ENCODE results near the gene FGF22. TPM values are rescaled to one million over a fixed set of nuclear protein-coding genes. Genes with fewer than 3 reads are reported as not detected.

The FGF22 gene
- total and polyA plus RNA-seq, 10 of the 15 experiments (the other 5 are each of a cell fraction or from before 2014, with no cell fraction given): 0.05 TPM; not detected in 9

GRCh38 chr19:652467-653389 is 13.0 kb downstream of the FGF22 start (continued):
- TF ChIP-seq E4F1 (IDR thresholded peaks at IDR 0.05; ENCODE audit: borderline replicate concordance, partially characterized antibody): no peak

- intact Hi-C loops (cut with micrococcal nuclease; ENCODE audit: unreplicated experiment) (no loop called here), in situ Hi-C loops (cut with MboI) (no loop called here)
- TF ChIP-seq NBN (IDR thresholded peaks at IDR 0.05) (no peak), NFYB (IDR thresholded peaks at IDR 0.05; ENCODE audit: insufficient read depth, low read depth, low read length) (no peak), POLR2A (IDR thresholded peaks at IDR 0.05; ENCODE audit: low read depth, low read length) (peak; percentile 32; the same call in 1 of the 2 replicates), NFYA (IDR thresholded peaks at IDR 0.05; ENCODE audit: borderline replicate concordance, low read depth, low read length) (no peak)
- Histone ChIP-seq H3K9me3 (replicated peaks; ENCODE audit: control insufficient read depth, insufficient read depth, low read length) (no peaks in the 10 kb centered on the region), H3K4me3 (no peak overlapping the region), H3K79me2 (ENCODE audit: control insufficient read depth, insufficient read depth, low read length) (peaks cover 54% of the 10 kb centered on the region), H3K4me2 (ENCODE audit: control insufficient read depth, insufficient read depth) (no peak overlapping the region), H4K20me1 (ENCODE audit: control insufficient read depth, insufficient read depth) (peaks cover 8% of the 10 kb centered on the region), H3K36me3 (ENCODE audit: control insufficient read depth in 2 of 2, insufficient read depth in 2 of 2, low read length in 1 of 2) (peaks cover 14 to 54% of the 10 kb centered on the region in 2 experiments), H3K9ac (ENCODE audit: control insufficient read depth, insufficient read depth, low read length) (no peak overlapping the region), H3K4me1 (ENCODE audit: control insufficient read depth, insufficient read depth, low read length) (no peaks in the 10 kb centered on the region), H3K27me3 (replicated peaks in 1 of 2; ENCODE audit: control insufficient read depth in 2 of 2, insufficient read depth in 2 of 2, low read length in 1 of 2) (no peaks in the 10 kb centered on the region), H2AFZ (ENCODE audit: control insufficient read depth, low read depth, low read length) (no peak overlapping the region), H3K27ac (ENCODE audit: control insufficient read depth, insufficient read depth) (no peak overlapping the region)
- DNase-seq (ENCODE audit: low read depth, low spot score): no peak
- ChIA-PET CTCF (no interaction called here), RAD21 (ENCODE audit: unreplicated experiment) (no interaction called here), SMC1A (ENCODE audit: uncharacterized antibody, unreplicated experiment) (no interaction called here), POLR2A (no interaction called here)
- no peak for FAIRE-seq
- no TSS peak for BruUV-seq (replicated peaks)
- 96% methylated on average over 17 of the region's 17 CpGs for WGBS (ENCODE audit: insufficient coverage, insufficient replicate concordance, low lambda C conversion rate, missing lambda C conversion rate)
- ATAC-seq: no peak
Measured at GRCh38 chr19:653425-653824, 13.7 kb downstream of the FGF22 start.

Data from GM12878 (cell line).